CD8-positive, alpha-beta memory T cell (primary cell): ENCODE measurements around the gene YES1. TPM values are rescaled to one million over a fixed set of nuclear protein-coding genes. Genes with fewer than 3 reads are reported as not detected.

Experiments used
- CTCF ChIA-PET: fragments of 350-600 bp; sonication (Branson Sonifier 250); formaldehyde crosslinking; loops from one replicate; lab custom pipeline; 2021; ENCODE audit warnings: antibody characterized with exemption; lab: Charles Lee
- POLR2A ChIA-PET: fragments of 350-600 bp; sonication (Branson Sonifier 250); formaldehyde crosslinking; loops from one replicate; lab custom pipeline; 2021; ENCODE audit warnings: antibody characterized with exemption; lab: Charles Lee
- DNase-seq, 5 donors: peaks; one replicate each; pipeline versions ENCODE4 v3.0.0 to v3.0.0-alpha.2; 2020 to 2022; ENCODE audit warnings: mixed read lengths in 1 of 5
- H3K27ac ChIP-seq: one replicate; pipeline ENCODE4 v1.7.0; 2013; ENCODE audit warnings: low read depth, mild to moderate bottlenecking, low read length, moderate library complexity
- H3K27me3 ChIP-seq: 2 replicates; pipeline ENCODE4 v1.7.0; 2013; ENCODE audit warnings: low read length, mild to moderate bottlenecking; ENCODE audit not compliant: insufficient read depth, poor library complexity, severe bottlenecking
- H3K36me3 ChIP-seq: 2 replicates; pipeline ENCODE4 v1.7.0; 2013; ENCODE audit warnings: mild to moderate bottlenecking, low read length, moderate library complexity; ENCODE audit not compliant: insufficient read depth
- H3K4me1 ChIP-seq: 2 replicates; pipeline ENCODE4 v1.7.0; 2013; ENCODE audit warnings: mild to moderate bottlenecking, low read length, moderate library complexity; ENCODE audit not compliant: insufficient read depth
- H3K4me3 ChIP-seq: 2 replicates; pipeline ENCODE4 v1.7.0; 2013; ENCODE audit warnings: mild to moderate bottlenecking, low read length
- H3K9me3 ChIP-seq: 2 replicates; pipeline ENCODE4 v1.7.0; 2013; ENCODE audit warnings: mild to moderate bottlenecking, low read length
- H3K27ac Mint-ChIP-seq, 8 donors: one replicate each; pipeline ENCODE4 v1.8.0; 2020 to 2021; ENCODE audit warnings: mixed read lengths in 8 of 8, mild to moderate bottlenecking in 6 of 8, inconsistent platforms in 3 of 8, moderate library complexity in 3 of 8
- H3K27me3 Mint-ChIP-seq, 2 donors: one replicate each; pipeline ENCODE4 v1.8.0; 2020 to 2021; ENCODE audit warnings: mixed read lengths in 2 of 2, mild to moderate bottlenecking in 1 of 2, moderate library complexity in 1 of 2
- H3K36me3 Mint-ChIP-seq, 3 donors: one replicate each; pipeline ENCODE4 v1.8.0; 2020 to 2021; ENCODE audit warnings: mixed read lengths in 3 of 3, inconsistent platforms in 1 of 3, mild to moderate bottlenecking in 1 of 3
- H3K4me1 Mint-ChIP-seq, 3 donors: one replicate each; pipeline ENCODE4 v1.8.0; 2020 to 2021; ENCODE audit warnings: mixed read lengths in 3 of 3, inconsistent platforms in 1 of 3, mild to moderate bottlenecking in 1 of 3
- H3K4me3 Mint-ChIP-seq, 7 donors: one replicate each; pipeline ENCODE4 v1.8.0; 2020 to 2021; ENCODE audit warnings: mixed read lengths in 7 of 7, mild to moderate bottlenecking in 6 of 7, moderate library complexity in 4 of 7, inconsistent platforms in 2 of 7
- H3K9me3 Mint-ChIP-seq, 5 donors: one replicate each; pipeline ENCODE4 v1.8.0; 2020 to 2022; ENCODE audit warnings: mixed read lengths in 5 of 5, mild to moderate bottlenecking in 3 of 5, moderate library complexity in 2 of 5, inconsistent platforms in 1 of 5
- polyA plus RNA-seq: library from polyadenylated mRNA; unstranded; fragments of 300-500 nt; fragmentation: Illumina TruSeq; gene quantifications from one replicate; pipeline ENCODE4 v1.2.3, GENCODE V29; 2021
- total RNA-seq, 2 experiments: library from RNA; stranded (reverse); gene quantifications; one replicate each; pipeline ENCODE4 v1.2.3, GENCODE V29; 2021

Gene YES1
- total and polyA plus RNA-seq, 3 experiments from 2014 or later: 3.0 to 21.4 (median 19.0) TPM

DNA sequence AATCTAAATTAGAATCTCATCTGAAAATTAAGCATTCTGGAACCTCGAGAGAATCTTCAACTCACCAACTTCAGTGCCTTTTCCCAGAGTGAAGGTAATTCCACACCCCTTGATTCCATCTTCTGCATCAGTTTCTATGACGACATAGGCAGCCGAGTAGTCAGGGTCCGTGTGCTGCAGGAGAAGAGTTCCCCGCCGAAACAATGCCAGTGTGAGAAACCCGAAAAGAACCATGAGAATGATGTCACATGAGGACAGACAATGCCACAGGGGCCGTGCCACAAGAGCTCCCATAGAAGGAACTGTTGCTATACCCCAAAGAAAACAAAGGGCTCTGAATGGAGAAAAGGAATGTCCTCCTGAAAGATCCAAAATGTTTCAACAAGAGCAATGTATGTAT, 105.6 kb downstream of the YES1 start:
- no peaks in the 10 kb centered on the region for H3K27me3 ChIP-seq
- Mint-ChIP-seq H3K9me3 (no peaks in the 10 kb centered on the region), H3K27ac (peak overlapping the region in 5 of 8 donors; percentile 38 to 66 (median 60)), H3K36me3 (peaks cover 0 to 56% (median 23%) of the 10 kb centered on the region in 3 donors), H3K4me1 (peaks cover 33 to 61% (median 55%) of the 10 kb centered on the region in 3 donors), H3K27me3 (peaks cover 0 to 4% of the 10 kb centered on the region in 2 donors), H3K4me3 (no peak overlapping the region)
- CTCF ChIA-PET: no interaction called here
- no peaks in the 10 kb centered on the region for H3K36me3 ChIP-seq
- no peak overlapping the region for H3K27ac ChIP-seq
- H3K4me1 ChIP-seq: peaks cover 14% of the 10 kb centered on the region
- no peak for DNase-seq
- no peaks in the 10 kb centered on the region for H3K9me3 ChIP-seq
- H3K4me3 ChIP-seq: no peak overlapping the region
- POLR2A ChIA-PET: no interaction called here

DNA sequence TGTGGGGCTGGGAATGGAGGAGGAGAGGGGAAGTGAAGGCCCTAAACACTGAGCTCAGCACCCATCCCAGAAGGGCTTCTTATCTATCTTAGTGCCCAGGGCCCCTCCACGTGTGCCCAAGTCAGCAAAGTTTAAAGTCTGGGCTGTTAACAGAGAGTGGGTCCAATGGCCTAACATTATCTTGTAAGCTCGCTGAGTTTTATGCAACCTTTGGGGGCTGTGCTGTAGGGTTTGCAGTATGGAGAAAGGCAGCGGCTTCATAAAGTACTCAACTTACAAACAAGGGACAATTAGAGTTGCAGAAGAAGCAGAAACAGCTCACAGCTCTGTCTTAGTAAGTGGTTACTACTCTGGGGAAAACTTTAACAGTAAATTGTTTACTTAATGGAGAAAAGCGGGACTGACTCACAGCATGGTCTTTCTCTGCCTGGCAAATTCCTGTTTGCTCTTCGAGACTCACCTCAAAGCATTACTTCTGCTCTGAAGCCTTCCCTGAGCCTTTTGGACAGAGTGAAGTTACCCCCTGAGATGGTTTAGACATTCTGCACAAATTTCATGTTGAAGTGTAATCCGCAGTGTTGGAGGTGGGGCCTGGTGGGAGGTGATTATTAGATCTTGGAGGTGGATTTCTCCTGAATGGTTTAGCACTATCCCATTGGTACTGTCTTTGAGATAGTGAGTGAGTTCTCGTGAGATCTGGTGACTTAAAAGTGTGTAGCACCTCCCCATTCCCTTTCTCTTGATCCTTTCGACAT, 108.7 kb downstream of the YES1 start:
- Histone ChIP-seq H3K36me3 (no peaks in the 10 kb centered on the region), H3K4me1 (no peaks in the 10 kb centered on the region), H3K27ac (no peak overlapping the region), H3K27me3 (no peaks in the 10 kb centered on the region), H3K4me3 (no peak overlapping the region), H3K9me3 (no peaks in the 10 kb centered on the region)
- no peak for DNase-seq
- ChIA-PET CTCF (no interaction called here), POLR2A (no interaction called here)
- Mint-ChIP-seq H3K27me3 (peaks cover 0 to 1% of the 10 kb centered on the region in 2 donors), H3K36me3 (peaks cover 0 to 58% (median 18%) of the 10 kb centered on the region in 3 donors), H3K9me3 (no peaks in the 10 kb centered on the region), H3K27ac (peak overlapping the region in 7 of 8 donors; percentile 3 to 64 (median 47)), H3K4me1 (peaks cover 10 to 34% (median 28%) of the 10 kb centered on the region in 3 donors), H3K4me3 (no peak overlapping the region)

DNA sequence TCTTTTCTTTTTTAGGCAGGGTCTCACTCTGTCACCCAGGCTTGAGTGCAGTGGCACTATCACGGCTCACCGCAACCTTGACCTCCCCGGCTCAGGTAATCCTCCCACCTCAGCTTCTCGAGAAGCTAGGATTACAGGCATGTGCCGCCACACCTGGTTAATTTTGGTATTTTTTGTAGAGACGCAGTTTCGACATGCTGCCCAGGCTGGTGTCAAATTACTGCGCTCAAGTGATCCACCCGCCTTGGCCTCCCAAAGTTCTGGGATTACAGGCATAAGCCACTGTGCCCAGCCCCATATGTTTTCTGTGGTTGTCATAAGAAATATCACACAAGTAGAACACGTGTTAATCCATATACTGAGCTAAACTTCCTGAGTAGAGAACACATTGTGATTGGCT, 114.2 kb downstream of the YES1 start:
- H3K27me3 ChIP-seq: no peaks in the 10 kb centered on the region
- DNase-seq: no peak
- no peak overlapping the region for H3K4me3 ChIP-seq
- no peaks in the 10 kb centered on the region for H3K27me3 Mint-ChIP-seq
- peaks cover 0 to 55% (median 8%) of the 10 kb centered on the region in 3 donors for H3K36me3 Mint-ChIP-seq
- H3K9me3 ChIP-seq: no peaks in the 10 kb centered on the region
- H3K4me1 ChIP-seq: no peaks in the 10 kb centered on the region
- H3K27ac Mint-ChIP-seq: peak overlapping the region in 1 of 8 donors; percentile 21
- no peaks in the 10 kb centered on the region for H3K9me3 Mint-ChIP-seq
- ChIA-PET POLR2A (no interaction called here), CTCF (interaction anchor here (1.6 kb wide), 1 partner anchor 133 kb away, joined by 4 read pairs; no protein-coding TSS in a partner anchor)
- peaks cover 1 to 4% (median 2%) of the 10 kb centered on the region in 3 donors for H3K4me1 Mint-ChIP-seq
- H3K36me3 ChIP-seq: peaks cover 1% of the 10 kb centered on the region
- H3K4me3 Mint-ChIP-seq: no peak overlapping the region
- no peak overlapping the region for H3K27ac ChIP-seq

DNA sequence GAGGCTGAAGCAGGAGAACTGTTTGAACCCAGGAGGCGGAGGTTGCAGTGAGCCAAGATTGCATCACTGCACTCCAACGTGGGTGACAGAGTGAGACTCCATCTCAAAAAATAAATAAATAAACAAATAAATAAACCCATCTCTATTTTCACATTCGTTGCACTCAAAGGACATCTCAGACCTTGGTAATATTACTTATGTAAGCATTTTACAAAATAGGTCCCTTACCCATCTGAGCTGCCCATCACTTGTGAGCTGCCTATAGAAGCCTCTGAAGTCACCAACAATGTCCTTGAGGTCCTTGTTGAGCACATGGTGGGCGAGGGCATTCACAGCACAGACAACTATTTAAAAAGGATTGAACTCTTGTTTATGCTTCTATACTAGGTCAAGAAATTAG, 115.0 kb downstream of the YES1 start:
- H3K36me3 ChIP-seq: peaks cover 3% of the 10 kb centered on the region
- POLR2A ChIA-PET: no interaction called here
- no peak overlapping the region for H3K4me3 ChIP-seq
- H3K9me3 ChIP-seq: no peaks in the 10 kb centered on the region
- CTCF ChIA-PET: no interaction called here
- H3K4me1 ChIP-seq: no peaks in the 10 kb centered on the region
- no peaks in the 10 kb centered on the region for H3K27me3 ChIP-seq
- H3K27me3 Mint-ChIP-seq: no peaks in the 10 kb centered on the region
- no peak for DNase-seq
- no peak overlapping the region for H3K27ac ChIP-seq
- no peaks in the 10 kb centered on the region for H3K9me3 Mint-ChIP-seq
- no peak overlapping the region for H3K4me3 Mint-ChIP-seq
- peak overlapping the region in 1 of 8 donors; percentile 79 for H3K27ac Mint-ChIP-seq
- H3K4me1 Mint-ChIP-seq: peaks cover 0 to 2% (median 0%) of the 10 kb centered on the region in 3 donors
- peaks cover 0 to 58% (median 7%) of the 10 kb centered on the region in 3 donors for H3K36me3 Mint-ChIP-seq

DNA sequence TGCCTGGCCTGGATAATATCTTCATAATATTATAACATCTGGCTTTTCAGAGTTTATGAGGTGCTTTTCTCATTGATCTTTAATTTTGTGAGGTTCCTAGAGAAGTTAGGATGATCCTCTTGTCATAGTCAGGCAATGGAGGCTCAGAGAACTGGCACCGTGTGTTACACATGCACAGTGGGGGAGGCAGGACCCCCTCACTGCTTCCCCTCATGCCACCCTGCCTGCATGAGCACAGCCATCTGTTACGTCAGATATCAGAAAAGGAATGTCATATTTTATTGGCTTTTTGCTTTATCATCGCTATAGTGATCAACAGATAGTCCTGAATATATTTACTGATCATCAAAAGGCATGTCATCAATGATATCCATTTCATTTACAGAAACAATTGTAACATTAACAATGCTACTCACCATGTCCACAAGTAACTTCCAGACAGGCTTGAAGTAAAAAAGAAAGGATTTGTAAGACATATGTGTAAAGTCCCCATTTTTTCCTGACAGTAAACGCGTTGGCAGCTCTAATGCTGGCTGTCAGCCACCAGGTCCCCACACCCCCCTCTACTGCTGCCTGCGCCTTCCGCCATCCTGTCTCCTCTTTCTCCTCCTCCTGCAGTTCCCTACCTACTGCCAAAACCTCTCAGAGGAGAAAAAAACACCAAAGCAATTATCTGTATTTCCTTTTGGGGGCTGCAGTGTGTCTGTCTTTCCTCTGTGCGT, 118.4 kb downstream of the YES1 start:
- H3K27me3 ChIP-seq: no peaks in the 10 kb centered on the region
- no peaks in the 10 kb centered on the region for H3K27me3 Mint-ChIP-seq
- H3K4me3 Mint-ChIP-seq: no peak overlapping the region
- H3K27ac ChIP-seq: no peak overlapping the region
- H3K4me1 Mint-ChIP-seq: peaks cover 0 to 2% (median 0%) of the 10 kb centered on the region in 3 donors
- no peak overlapping the region for H3K4me3 ChIP-seq
- peak overlapping the region in 3 of 8 donors; percentile 35 to 79 (median 47) for H3K27ac Mint-ChIP-seq
- no peak for DNase-seq
- no peaks in the 10 kb centered on the region for H3K9me3 ChIP-seq
- H3K4me1 ChIP-seq: no peaks in the 10 kb centered on the region
- peaks cover 3% of the 10 kb centered on the region for H3K36me3 ChIP-seq
- ChIA-PET POLR2A (interaction anchor here (0.8 kb wide), 1 partner anchor 9 kb away, joined by 3 read pairs; no protein-coding TSS in a partner anchor), CTCF (no interaction called here)
- peaks cover 0 to 60% (median 5%) of the 10 kb centered on the region in 3 donors for H3K36me3 Mint-ChIP-seq
- H3K9me3 Mint-ChIP-seq: no peaks in the 10 kb centered on the region

DNA sequence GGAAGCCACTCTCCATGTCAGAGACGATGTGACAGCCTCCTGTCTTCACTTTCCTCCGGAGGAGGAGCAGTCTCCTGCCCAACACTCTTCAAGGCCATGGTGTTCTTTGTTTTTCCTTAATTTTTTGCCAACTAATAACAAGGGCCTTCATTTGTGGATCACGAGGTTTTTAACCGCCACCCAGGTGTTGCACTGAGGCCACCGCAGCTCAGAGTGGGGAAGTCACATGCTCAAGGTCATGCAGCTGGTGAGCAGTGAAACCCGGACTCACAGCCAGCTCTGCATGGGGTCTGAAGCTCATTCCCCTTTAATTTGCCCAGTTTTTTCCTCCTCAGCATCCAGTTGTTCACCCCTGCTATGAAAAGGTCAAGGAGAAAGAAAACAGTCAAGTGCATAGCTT, 119.2 kb downstream of the YES1 start:
- Histone ChIP-seq H3K27me3 (no peaks in the 10 kb centered on the region), H3K36me3 (peaks cover 3% of the 10 kb centered on the region), H3K27ac (no peak overlapping the region), H3K4me1 (no peaks in the 10 kb centered on the region), H3K9me3 (no peaks in the 10 kb centered on the region), H3K4me3 (no peak overlapping the region)
- no peak for DNase-seq
- H3K9me3 Mint-ChIP-seq: no peaks in the 10 kb centered on the region
- no peak overlapping the region for H3K4me3 Mint-ChIP-seq
- H3K27ac Mint-ChIP-seq: peak overlapping the region in 3 of 8 donors; percentile 21 to 47 (median 22)
- POLR2A ChIA-PET: no interaction called here
- H3K27me3 Mint-ChIP-seq: no peaks in the 10 kb centered on the region
- peaks cover 0 to 56% (median 5%) of the 10 kb centered on the region in 3 donors for H3K36me3 Mint-ChIP-seq
- peaks cover 0 to 2% (median 0%) of the 10 kb centered on the region in 3 donors for H3K4me1 Mint-ChIP-seq
- CTCF ChIA-PET: no interaction called here

DNA sequence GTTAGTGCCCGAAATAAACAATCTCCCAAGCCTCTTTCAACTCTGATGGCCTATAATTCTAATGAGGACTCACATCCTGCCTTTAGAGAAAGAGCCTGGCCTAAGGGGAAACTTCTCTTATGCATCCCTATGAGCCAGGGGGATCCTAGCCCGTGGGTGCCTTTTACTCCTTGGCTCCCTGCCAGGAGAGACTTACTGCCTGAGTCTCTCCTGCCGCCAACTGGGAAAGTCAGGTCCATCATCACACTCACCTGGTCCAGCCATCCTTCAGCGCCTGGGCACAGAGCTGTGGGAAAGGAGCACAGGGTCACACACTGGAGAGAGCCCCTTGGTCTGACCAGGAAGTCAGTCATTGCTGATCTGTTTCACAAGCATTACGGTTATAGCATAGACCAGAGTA, 123.7 kb downstream of the YES1 start:
- Mint-ChIP-seq H3K9me3 (no peaks in the 10 kb centered on the region), H3K36me3 (peaks cover 0 to 54% (median 11%) of the 10 kb centered on the region in 3 donors), H3K4me3 (no peak overlapping the region), H3K27ac (peak overlapping the region in 2 of 8 donors; percentile 66 to 90), H3K27me3 (no peaks in the 10 kb centered on the region), H3K4me1 (no peaks in the 10 kb centered on the region)
- no peaks in the 10 kb centered on the region for H3K9me3 ChIP-seq
- ChIA-PET CTCF (no interaction called here), POLR2A (no interaction called here)
- H3K27me3 ChIP-seq: no peaks in the 10 kb centered on the region
- no peak for DNase-seq
- H3K36me3 ChIP-seq: peaks cover 3% of the 10 kb centered on the region
- H3K4me3 ChIP-seq: no peak overlapping the region
- H3K27ac ChIP-seq: no peak overlapping the region
- no peaks in the 10 kb centered on the region for H3K4me1 ChIP-seq
